B cell (primary cell): ENCODE data around the gene RBX1. TPM values are rescaled to one million over a fixed set of nuclear protein-coding genes. Genes with fewer than 3 reads are reported as not detected.

Experiments
- ATAC-seq: fragments of 200-7000 bp; cut with Tn5 transposase; one replicate; pipeline ENCODE4 v1.10.0; 2021; ENCODE audit warnings: low read depth, mild to moderate bottlenecking, moderate number of reproducible peaks, moderate library complexity
- CTCF ChIA-PET: fragments of 350-600 bp; sonication (Branson Sonifier 250); formaldehyde crosslinking; loops from one replicate; lab custom pipeline; 2021; ENCODE audit warnings: antibody characterized with exemption, inconsistent platforms; lab: Charles Lee
- POLR2A ChIA-PET: fragments of 350-600 bp; sonication (Branson Sonifier 250); formaldehyde crosslinking; loops from one replicate; lab custom pipeline; 2021; ENCODE audit warnings: antibody characterized with exemption; lab: Charles Lee
- DNase-seq: peaks from one replicate; pipeline ENCODE4 v3.0.0; 2013
- H2AFZ ChIP-seq: 2 replicates; pipeline ENCODE4 v1.6.1; 2012; ENCODE audit warnings: mild to moderate bottlenecking, low read depth, low read length; ENCODE audit not compliant: insufficient read depth, poor library complexity, severe bottlenecking
- H3K27ac ChIP-seq, 2 donors: 1 replicate in 1 of 2; 2 replicates in 1 of 2; pipeline ENCODE4 v1.5.1; 2012 to 2013; ENCODE audit warnings: low read length in 2 of 2, mild to moderate bottlenecking in 2 of 2, moderate library complexity in 1 of 2
- H3K27me3 ChIP-seq, 4 experiments: fragments of 200-600 bp in 1 of 4; sonication (generic) in 1 of 4; replicated peaks in 1 of 4; 1 replicate in 2 of 4; 2 replicates in 2 of 4; pipeline versions ENCODE4 v1.6.1 to v1.7.0; 2013 to 2016; ENCODE audit warnings: low read length in 3 of 4, mild to moderate bottlenecking in 2 of 4, mixed read lengths in 1 of 4, moderate library complexity in 1 of 4; ENCODE audit not compliant: insufficient read depth in 4 of 4, control insufficient read depth in 3 of 4; ENCODE audit errors: control extremely low read depth in 1 of 4
- H3K36me3 ChIP-seq, 2 experiments: replicated peaks in 1 of 2; 1 replicate in 1 of 2; 2 replicates in 1 of 2; pipeline versions ENCODE4 v1.6.1 to v1.7.1; 2013; ENCODE audit warnings: low read length in 1 of 2; ENCODE audit not compliant: insufficient read depth in 2 of 2, control insufficient read depth in 1 of 2; ENCODE audit errors: control extremely low read depth in 1 of 2, extremely low read depth in 1 of 2
- H3K4me1 ChIP-seq, 2 donors: fragments of 200-600 bp in 1 of 2; sonication (generic) in 1 of 2; 1 replicate in 1 of 2; 2 replicates in 1 of 2; pipeline versions ENCODE4 v1.5.1 to v1.6.1; 2013 to 2017; ENCODE audit warnings: low read length in 2 of 2; ENCODE audit not compliant: control insufficient read depth in 2 of 2, insufficient read depth in 2 of 2
- H3K4me2 ChIP-seq: replicated peaks from 2 replicates; pipeline ENCODE3; 2012; ENCODE audit warnings: mild to moderate bottlenecking, low read depth, low read length; ENCODE audit not compliant: poor library complexity, severe bottlenecking
- H3K4me3 ChIP-seq, 5 experiments: fragments of 200-600 bp in 1 of 5; sonication (generic) in 1 of 5; 1 replicate in 3 of 5; 2 replicates in 2 of 5; pipeline versions ENCODE4 v1.5.1 to v1.7.0; 2011 to 2016; ENCODE audit warnings: low read length in 4 of 5, mild to moderate bottlenecking in 4 of 5, low read depth in 2 of 5, control low read depth in 1 of 5, moderate library complexity in 1 of 5; ENCODE audit not compliant: insufficient read depth in 1 of 5; ENCODE audit errors: control extremely low read depth in 1 of 5, extremely low read depth in 1 of 5
- H3K79me2 ChIP-seq: fragments of 200-600 bp; sonication (generic); one replicate; pipeline ENCODE4 v1.6.0; 2016; ENCODE audit warnings: low read length; ENCODE audit not compliant: control insufficient read depth, insufficient read depth
- H3K9ac ChIP-seq: fragments of 200-600 bp; sonication (generic); 2 replicates; pipeline ENCODE4 v1.6.1; 2017; ENCODE audit warnings: mild to moderate bottlenecking, low read length, moderate library complexity
- H3K9me3 ChIP-seq, 3 donors: one replicate each; pipeline versions ENCODE4 v1.6.1 to v1.7.1; 2013; ENCODE audit warnings: low read length in 2 of 3; ENCODE audit not compliant: control insufficient read depth in 2 of 3, insufficient read depth in 1 of 3; ENCODE audit errors: control extremely low read depth in 1 of 3
- H4K20me1 ChIP-seq: 2 replicates; pipeline ENCODE4 v1.6.0; 2012; ENCODE audit warnings: mild to moderate bottlenecking, low read length; ENCODE audit not compliant: insufficient read depth, control insufficient read depth, poor library complexity, severe bottlenecking
- H3K27ac Mint-ChIP-seq: one replicate; pipeline ENCODE4 v1.8.0; 2021; ENCODE audit warnings: mixed read lengths
- H3K27me3 Mint-ChIP-seq: one replicate; pipeline ENCODE4 v1.8.0; 2021; ENCODE audit warnings: mixed read lengths
- H3K4me1 Mint-ChIP-seq: one replicate; pipeline ENCODE4 v1.8.0; 2021; ENCODE audit warnings: mixed read lengths
- H3K4me3 Mint-ChIP-seq: one replicate; pipeline ENCODE4 v1.8.0; 2021; ENCODE audit warnings: mixed read lengths
- H3K9me3 Mint-ChIP-seq: one replicate; pipeline ENCODE4 v1.8.0; 2022; ENCODE audit warnings: mixed read lengths; ENCODE audit not compliant: insufficient read depth
- EZH2 ChIP-seq: IDR thresholded peaks from 2 replicates; pipeline ENCODE4 v1.6.1; 2012; ENCODE audit warnings: borderline replicate concordance, low read depth, mild to moderate bottlenecking, moderate library complexity, low read length; ENCODE audit not compliant: insufficient read depth, poor library complexity, severe bottlenecking
- WGBS: methylation state at CpG from one replicate; pipeline ENCODE4 v1.1.5; 2013; ENCODE audit warnings: missing lambda C conversion rate; ENCODE audit not compliant: insufficient coverage; 5-methylcytosine and 5-hydroxymethylcytosine counted together
- intact Hi-C: fragments of 100-400 bp; cut with micrococcal nuclease; formaldehyde crosslinking; loops from one replicate; pipeline ENCODE4 v1.10.0; 2022
- polyA plus RNA-seq: library from polyadenylated mRNA; depleted of rRNA; stranded (reverse); fragments of >200 nt; gene quantifications from 2 replicates; pipeline ENCODE4 v1.2.3, GENCODE V29; 2012
- total RNA-seq, 2 donors: library from RNA; stranded (reverse); fragments of 120-200 nt in 1 of 2; gene quantifications; 1 replicate in 1 of 2; 2 replicates in 1 of 2; pipeline versions ENCODE4 v1.2.3 to v1.2.4, GENCODE V29; 2013 to 2022
- TF ChIP-seq, protein P1 (sequence below): fragments of 200-600 bp; IDR thresholded peaks from one replicate; pipeline ENCODE4 v1.8.0; 2022; ENCODE audit warnings: antibody characterized with exemption, mild to moderate bottlenecking

Gene RBX1
- total and polyA plus RNA-seq, 2 donors (not counting 1 experiment from before 2014, with no cell fraction given) = 26.8 to 50.7 TPM

DNA sequence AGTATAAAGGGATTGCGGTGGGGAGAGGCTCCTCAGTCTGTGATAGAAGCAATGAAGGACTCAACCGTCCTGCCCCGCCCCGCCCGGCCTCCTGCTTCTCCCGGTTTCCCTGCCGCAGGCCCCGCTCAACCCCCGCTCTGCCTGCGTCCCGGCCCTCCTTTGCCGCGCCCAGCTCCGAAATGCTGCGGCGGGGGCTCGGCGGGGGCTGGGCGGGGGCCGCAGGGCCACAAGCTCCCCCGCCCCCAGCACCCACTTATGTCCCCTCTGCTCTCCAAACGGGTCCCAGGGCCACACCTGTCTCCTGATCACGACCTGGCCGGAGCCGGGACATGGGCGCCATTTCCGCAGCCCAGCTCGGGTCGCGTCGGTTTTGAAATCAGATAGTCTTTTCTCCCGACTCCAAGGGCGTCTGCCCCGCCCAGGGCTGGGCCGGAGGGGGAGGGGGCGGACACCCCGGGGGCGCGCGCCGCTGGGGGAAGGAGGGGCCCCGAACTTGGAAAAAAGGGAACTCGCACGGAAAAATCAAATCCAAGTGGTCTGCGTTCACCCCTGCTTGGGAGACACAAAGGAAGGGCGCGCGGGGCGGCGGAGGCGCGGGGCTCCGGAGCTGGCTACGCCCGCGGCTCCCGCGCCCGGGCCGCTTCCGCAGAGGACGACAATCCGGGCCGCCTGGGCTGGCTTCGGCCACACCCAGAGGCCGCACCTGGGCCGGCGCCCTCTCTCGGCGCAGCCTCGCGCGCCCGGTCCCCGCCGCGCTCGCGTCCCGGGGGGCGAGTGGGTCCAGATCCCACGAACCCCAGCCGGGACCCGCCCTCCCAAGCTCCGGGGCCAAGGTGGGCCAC is 70.7 kb downstream of the RBX1 start:
- CTCF ChIA-PET = interaction anchor here (0.6 to 4.2 kb wide), 9 partner anchors 13 to 215 kb away, joined by 3 to 24 read pairs (median 3); partner anchors contain the start of gene EP300
- H3K9me3 ChIP-seq = no peaks in the 10 kb centered on the region
- H3K4me1 Mint-ChIP-seq = peaks cover 12% of the 10 kb centered on the region
- H3K4me3 ChIP-seq = peak overlapping the region; percentile 52 to 96 (median 70)
- DNase-seq (peak; percentile 80), ATAC-seq (peak; percentile 77)
- H3K27ac ChIP-seq = peak overlapping the region; percentile 83 to 86
- H3K9ac ChIP-seq = peak overlapping the region; percentile 94
- H3K79me2 ChIP-seq = peaks cover 4% of the 10 kb centered on the region
- H4K20me1 ChIP-seq = no peaks in the 10 kb centered on the region
- peak overlapping the region; percentile 98 for H2AFZ ChIP-seq
- POLR2A ChIA-PET = interaction anchor here (0.5 to 3.9 kb wide), 21 partner anchors 13 to 1593 kb away, joined by 3 to 60 read pairs (median 5); partner anchors contain the start of genes EP300, POLDIP3, RBX1 and ST13
- peak overlapping the region; percentile 98 for H3K4me3 Mint-ChIP-seq
- H3K27ac Mint-ChIP-seq = peak overlapping the region; percentile 99
- intact Hi-C loops = loop anchor here (1.0 to 5.0 kb wide), 6 partner anchors 47 to 645 kb away; partner anchors contain the start of genes RBX1, ST13 and XPNPEP3
- TF ChIP-seq EZH2 = no peak
- TF ChIP-seq, protein P1, sequence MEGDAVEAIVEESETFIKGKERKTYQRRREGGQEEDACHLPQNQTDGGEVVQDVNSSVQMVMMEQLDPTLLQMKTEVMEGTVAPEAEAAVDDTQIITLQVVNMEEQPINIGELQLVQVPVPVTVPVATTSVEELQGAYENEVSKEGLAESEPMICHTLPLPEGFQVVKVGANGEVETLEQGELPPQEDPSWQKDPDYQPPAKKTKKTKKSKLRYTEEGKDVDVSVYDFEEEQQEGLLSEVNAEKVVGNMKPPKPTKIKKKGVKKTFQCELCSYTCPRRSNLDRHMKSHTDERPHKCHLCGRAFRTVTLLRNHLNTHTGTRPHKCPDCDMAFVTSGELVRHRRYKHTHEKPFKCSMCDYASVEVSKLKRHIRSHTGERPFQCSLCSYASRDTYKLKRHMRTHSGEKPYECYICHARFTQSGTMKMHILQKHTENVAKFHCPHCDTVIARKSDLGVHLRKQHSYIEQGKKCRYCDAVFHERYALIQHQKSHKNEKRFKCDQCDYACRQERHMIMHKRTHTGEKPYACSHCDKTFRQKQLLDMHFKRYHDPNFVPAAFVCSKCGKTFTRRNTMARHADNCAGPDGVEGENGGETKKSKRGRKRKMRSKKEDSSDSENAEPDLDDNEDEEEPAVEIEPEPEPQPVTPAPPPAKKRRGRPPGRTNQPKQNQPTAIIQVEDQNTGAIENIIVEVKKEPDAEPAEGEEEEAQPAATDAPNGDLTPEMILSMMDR = no peak
- peaks cover 8 to 14% of the 10 kb centered on the region in 2 donors for H3K4me1 ChIP-seq
- peak overlapping the region; percentile 99 for H3K4me2 ChIP-seq
- no peaks in the 10 kb centered on the region for H3K9me3 Mint-ChIP-seq
- no peaks in the 10 kb centered on the region for H3K27me3 ChIP-seq
- H3K36me3 ChIP-seq = no peaks in the 10 kb centered on the region
- H3K27me3 Mint-ChIP-seq = no peaks in the 10 kb centered on the region
- WGBS = under 1% methylated on average over 83 of the region's 85 CpGs
